Caco-2 (cell line): ENCODE results near the gene LEMD2. TPM values are rescaled to one million over a fixed set of nuclear protein-coding genes. Genes with fewer than 3 reads are reported as not detected.

ENCODE experiments used
- BruUV-seq: library from RNA; stranded (reverse); fragments of 400-500 nt; replicated peaks from 2 replicates; lab custom pipeline; 2021; lab: Mats Ljungman, UMichigan
- CTCF ChIA-PET: fragments of 300-600 bp; sonication (Branson Sonifier 250); formaldehyde crosslinking; loops from one replicate; lab custom pipeline; 2022; ENCODE audit warnings: antibody characterized with exemption; lab: Charles Lee
- POLR2A ChIA-PET: fragments of 300-600 bp; sonication (Branson Sonifier 250); formaldehyde crosslinking; loops from one replicate; lab custom pipeline; 2022; ENCODE audit warnings: antibody characterized with exemption; lab: Charles Lee
- DNase-seq, 2 experiments: peaks; one replicate each; pipeline versions ENCODE4 v3.0.0 to v3.0.0-alpha.2; 2020 to 2022
- H3K27me3 ChIP-seq: replicated peaks from 2 replicates; pipeline ENCODE4 v1.6.0; 2011; ENCODE audit warnings: low read length; ENCODE audit not compliant: control insufficient read depth, insufficient read depth
- H3K36me3 ChIP-seq: 2 replicates; pipeline ENCODE4 v1.5.1; 2011; ENCODE audit warnings: low read length; ENCODE audit not compliant: control insufficient read depth, insufficient read depth
- H3K4me1 ChIP-seq: fragments of 250-450 bp; sonication (Bioruptor Pico); 2 replicates; pipeline ENCODE4 v1.5.1; 2020; ENCODE audit warnings: mild to moderate bottlenecking
- H3K4me3 ChIP-seq: 2 replicates; pipeline ENCODE4 v1.5.1; 2011; ENCODE audit warnings: low read depth, mild to moderate bottlenecking, control low read depth, low read length
- H3K9me3 ChIP-seq: fragments of 250-450 bp; sonication (Bioruptor Pico); 2 replicates; pipeline ENCODE4 v1.5.1; 2020; ENCODE audit warnings: mild to moderate bottlenecking, moderate library complexity
- H3K27ac Mint-ChIP-seq: one replicate; pipeline ENCODE4 v1.8.0; 2022; ENCODE audit warnings: mixed read lengths; ENCODE audit not compliant: unreplicated experiment
- H3K27me3 Mint-ChIP-seq: one replicate; pipeline ENCODE4 v1.8.0; 2022; ENCODE audit warnings: mixed read lengths; ENCODE audit not compliant: insufficient read depth, unreplicated experiment
- H3K36me3 Mint-ChIP-seq: one replicate; pipeline ENCODE4 v1.8.0; 2022; ENCODE audit warnings: mild to moderate bottlenecking, mixed read lengths; ENCODE audit not compliant: insufficient read depth, unreplicated experiment
- H3K4me1 Mint-ChIP-seq: one replicate; pipeline ENCODE4 v1.8.0; 2022; ENCODE audit warnings: low read depth, mixed read lengths; ENCODE audit not compliant: unreplicated experiment
- H3K4me3 Mint-ChIP-seq: one replicate; pipeline ENCODE4 v1.8.0; 2022; ENCODE audit warnings: mild to moderate bottlenecking, moderate library complexity, mixed read lengths; ENCODE audit not compliant: unreplicated experiment
- H3K9me3 Mint-ChIP-seq: one replicate; pipeline ENCODE4 v1.8.0; 2022; ENCODE audit warnings: mixed read lengths; ENCODE audit not compliant: unreplicated experiment
- intact Hi-C: fragments of 100-400 bp; cut with micrococcal nuclease; formaldehyde crosslinking; loops from one replicate; pipeline ENCODE4 v1.10.0; 2022; ENCODE audit not compliant: unreplicated experiment
- total RNA-seq: library from RNA; stranded (reverse); gene quantifications from 2 replicates; pipeline ENCODE4 v1.2.3, GENCODE V29; 2022
- TF ChIP-seq, protein P1 (sequence below), 2 experiments: fragments of 200-600 bp in 1 of 2; IDR thresholded peaks; 1 replicate in 1 of 2; 2 replicates in 1 of 2; pipeline versions ENCODE4 v1.5.1 to v1.8.0; 2011 to 2022; ENCODE audit warnings: antibody characterized with exemption in 1 of 2, control low read depth in 1 of 2, inconsistent platforms in 1 of 2, low read depth in 1 of 2, low read length in 1 of 2, mild to moderate bottlenecking in 1 of 2, moderate library complexity in 1 of 2; ENCODE audit not compliant: insufficient read depth in 1 of 2, severe bottlenecking in 1 of 2, unreplicated experiment in 1 of 2

LEMD2 gene
- total RNA-seq, 1 experiment from 2014 or later = 53.2 TPM

DNA sequence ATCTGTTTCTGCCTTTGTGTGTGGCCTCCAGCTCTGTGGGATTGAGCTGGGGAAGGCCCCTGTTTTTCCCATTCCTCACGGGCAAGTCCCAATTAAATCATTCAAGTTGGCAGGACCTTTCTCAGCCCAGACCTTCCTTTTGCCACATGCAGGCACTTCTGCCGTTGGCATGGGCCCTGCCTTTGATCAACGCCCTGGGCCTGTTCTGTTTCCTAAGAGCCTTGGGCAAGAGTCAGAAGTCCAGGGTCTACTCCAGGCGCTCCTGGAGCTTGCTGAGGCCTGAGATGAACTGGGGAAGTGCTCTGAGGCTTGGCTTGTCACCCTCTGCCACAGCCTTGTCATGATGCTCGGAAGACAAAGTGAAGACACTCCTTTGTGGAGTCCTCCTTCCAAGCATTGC lies 49.4 kb downstream of the LEMD2 start:
- Histone ChIP-seq H3K36me3 (no peaks in the 10 kb centered on the region), H3K9me3 (no peaks in the 10 kb centered on the region), H3K4me3 (no peak overlapping the region), H3K4me1 (peaks cover 8% of the 10 kb centered on the region), H3K27me3 (no peaks in the 10 kb centered on the region)
- no peaks in the 10 kb centered on the region for H3K4me1 Mint-ChIP-seq
- TF ChIP-seq, protein P1, sequence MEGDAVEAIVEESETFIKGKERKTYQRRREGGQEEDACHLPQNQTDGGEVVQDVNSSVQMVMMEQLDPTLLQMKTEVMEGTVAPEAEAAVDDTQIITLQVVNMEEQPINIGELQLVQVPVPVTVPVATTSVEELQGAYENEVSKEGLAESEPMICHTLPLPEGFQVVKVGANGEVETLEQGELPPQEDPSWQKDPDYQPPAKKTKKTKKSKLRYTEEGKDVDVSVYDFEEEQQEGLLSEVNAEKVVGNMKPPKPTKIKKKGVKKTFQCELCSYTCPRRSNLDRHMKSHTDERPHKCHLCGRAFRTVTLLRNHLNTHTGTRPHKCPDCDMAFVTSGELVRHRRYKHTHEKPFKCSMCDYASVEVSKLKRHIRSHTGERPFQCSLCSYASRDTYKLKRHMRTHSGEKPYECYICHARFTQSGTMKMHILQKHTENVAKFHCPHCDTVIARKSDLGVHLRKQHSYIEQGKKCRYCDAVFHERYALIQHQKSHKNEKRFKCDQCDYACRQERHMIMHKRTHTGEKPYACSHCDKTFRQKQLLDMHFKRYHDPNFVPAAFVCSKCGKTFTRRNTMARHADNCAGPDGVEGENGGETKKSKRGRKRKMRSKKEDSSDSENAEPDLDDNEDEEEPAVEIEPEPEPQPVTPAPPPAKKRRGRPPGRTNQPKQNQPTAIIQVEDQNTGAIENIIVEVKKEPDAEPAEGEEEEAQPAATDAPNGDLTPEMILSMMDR (IDR thresholded peaks at IDR 0.05; ENCODE audit: insufficient read depth in 1 of 2, low read depth in 1 of 2, low read length in 1 of 2, severe bottlenecking in 1 of 2, unreplicated experiment in 1 of 2) = no peak
- H3K4me3 Mint-ChIP-seq = no peak overlapping the region
- H3K27ac Mint-ChIP-seq = peak overlapping the region; percentile 42
- DNase-seq = no peak
- no peaks in the 10 kb centered on the region for H3K36me3 Mint-ChIP-seq
- H3K9me3 Mint-ChIP-seq = no peaks in the 10 kb centered on the region
- CTCF ChIA-PET = interaction anchor here (2.7 kb wide), 1 partner anchor 28 kb away, joined by 9 read pairs; the partner anchor contains the start of gene UQCC2
- no TSS peak for BruUV-seq
- intact Hi-C loops = no loop called here
- H3K27me3 Mint-ChIP-seq = no peaks in the 10 kb centered on the region
- POLR2A ChIA-PET = interaction anchor here (0.6 to 0.8 kb wide), 2 partner anchors 15 to 28 kb away, joined by 3 to 4 read pairs; partner anchors contain the start of gene UQCC2

DNA sequence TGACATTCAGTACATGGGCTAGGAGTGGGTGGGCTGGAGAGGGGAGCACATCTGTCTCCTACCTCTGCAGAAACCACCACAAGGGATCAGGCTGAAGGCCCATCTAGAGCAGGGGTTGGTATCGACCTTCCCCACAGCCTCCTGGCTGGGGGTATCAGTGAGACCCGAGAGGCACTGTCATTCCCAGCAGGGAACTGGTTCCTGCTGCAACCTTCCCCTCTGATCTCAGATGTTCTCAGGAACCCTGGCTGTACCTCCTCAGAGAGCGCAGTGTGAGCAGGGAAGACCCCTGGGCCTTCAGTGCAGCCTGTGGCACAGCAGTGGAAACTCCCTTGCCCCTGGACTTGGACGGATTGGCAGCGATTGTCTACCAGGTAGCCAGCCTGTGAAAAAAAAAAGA lies 50.1 kb downstream of the LEMD2 start:
- Histone ChIP-seq H3K4me3 (no peak overlapping the region), H3K27me3 (no peaks in the 10 kb centered on the region), H3K36me3 (no peaks in the 10 kb centered on the region), H3K4me1 (peaks cover 4% of the 10 kb centered on the region), H3K9me3 (no peaks in the 10 kb centered on the region)
- Mint-ChIP-seq H3K36me3 (no peaks in the 10 kb centered on the region), H3K4me3 (no peak overlapping the region), H3K4me1 (no peaks in the 10 kb centered on the region), H3K27ac (no peak overlapping the region), H3K27me3 (no peaks in the 10 kb centered on the region), H3K9me3 (no peaks in the 10 kb centered on the region)
- intact Hi-C loops = no loop called here
- TF ChIP-seq, protein P1 (IDR thresholded peaks at IDR 0.05; ENCODE audit: insufficient read depth in 1 of 2, low read depth in 1 of 2, low read length in 1 of 2, severe bottlenecking in 1 of 2, unreplicated experiment in 1 of 2) = no peak
- ChIA-PET POLR2A (no interaction called here), CTCF (interaction anchor here (0.6 to 2.7 kb wide), 3 partner anchors 18 to 27 kb away, joined by 4 to 9 read pairs (median 4); partner anchors contain the start of gene UQCC2)
- no peak for DNase-seq
- no TSS peak for BruUV-seq

DNA sequence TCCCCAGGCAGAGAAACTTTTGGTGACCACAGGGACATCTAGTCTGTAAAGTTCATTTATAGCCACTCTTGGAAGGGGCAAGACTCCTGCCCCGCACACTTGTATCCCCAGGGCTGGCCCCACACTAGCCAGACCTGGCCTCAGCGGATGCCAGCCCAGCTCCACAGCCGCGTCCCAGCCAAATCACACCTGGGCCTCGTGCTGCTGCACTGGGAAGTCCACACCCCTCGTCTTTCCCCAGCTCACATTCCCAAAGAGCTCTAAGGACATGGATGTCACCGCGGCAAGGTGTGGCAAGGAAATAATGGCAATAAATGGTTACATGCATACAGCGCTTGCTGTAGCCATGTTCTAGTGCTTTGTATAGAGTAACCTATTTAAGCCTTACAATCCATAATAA lies 50.8 kb downstream of the LEMD2 start:
- H3K27me3 ChIP-seq = no peaks in the 10 kb centered on the region
- H3K36me3 ChIP-seq = no peaks in the 10 kb centered on the region
- Mint-ChIP-seq H3K4me1 (no peaks in the 10 kb centered on the region), H3K36me3 (no peaks in the 10 kb centered on the region), H3K4me3 (no peak overlapping the region), H3K27me3 (no peaks in the 10 kb centered on the region), H3K27ac (no peak overlapping the region), H3K9me3 (no peaks in the 10 kb centered on the region)
- no peaks in the 10 kb centered on the region for H3K9me3 ChIP-seq
- BruUV-seq = no TSS peak
- intact Hi-C loops = no loop called here
- no peak overlapping the region for H3K4me3 ChIP-seq
- no peak for DNase-seq
- CTCF ChIA-PET = interaction anchor here (1.4 to 2.7 kb wide), 2 partner anchors 24 to 27 kb away, joined by 4 to 9 read pairs; partner anchors contain the start of gene UQCC2
- POLR2A ChIA-PET = no interaction called here
- H3K4me1 ChIP-seq = 0 out of 2 replicates have a peak, but pooled peaks cover 2% of the 10 kb centered on the region
- TF ChIP-seq, protein P1 (IDR thresholded peaks at IDR 0.05; ENCODE audit: insufficient read depth in 1 of 2, low read depth in 1 of 2, low read length in 1 of 2, severe bottlenecking in 1 of 2, unreplicated experiment in 1 of 2) = no peak
